Daoy (cell line): ENCODE data around the gene LZTS3. TPM values are rescaled to one million over a fixed set of nuclear protein-coding genes. Genes with fewer than 3 reads are reported as not detected.
A peak's percentile ranks its signal among the peaks of the same experiment; 100 is the strongest.
"Not testable (repeated sequence)": the region's sequence is repeated elsewhere in the genome, so short reads cannot be mapped to it uniquely, and the experiment has no call there.

Source experiments
- DNase-seq: peaks from one replicate; pipeline ENCODE4 v3.0.0-alpha.2; 2015; ENCODE audit warnings: low read depth
- total RNA-seq: library from RNA; depleted of rRNA; stranded (reverse); fragments of >200 nt; shearing (Covaris generic); gene quantifications from 2 replicates; pipeline ENCODE4 v1.2.3, GENCODE V29; 2014

The LZTS3 gene
- total RNA-seq, 1 experiment from 2014 or later = 1.1 TPM

DNA sequence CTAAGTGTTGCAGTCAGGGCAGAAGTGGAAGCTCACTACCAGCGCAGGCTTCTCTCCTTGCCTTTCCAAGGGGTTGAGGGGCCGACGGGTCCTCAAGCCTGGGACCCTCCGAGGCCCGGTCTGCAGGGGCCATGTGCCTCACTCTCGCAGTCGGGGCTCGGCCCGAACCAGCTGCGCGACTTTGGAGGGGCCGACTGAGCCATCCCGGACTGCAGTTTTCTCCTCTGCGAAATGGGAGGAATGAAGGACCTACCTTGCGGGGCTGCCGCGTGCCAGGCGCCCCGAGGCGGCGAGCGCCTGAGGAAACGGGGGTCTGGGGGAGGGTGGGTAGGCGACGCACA, 5.6 kb downstream of the LZTS3 start:
- DNase-seq = no peak

- DNase-seq = no peak
These were observed 6.4 kb downstream of the LZTS3 start for GRCh38 chr20:3166913-3167342.

- DNase-seq = no peak
These were observed 6.9 kb downstream of the LZTS3 start for GRCh38 chr20:3166338-3166912.

DNA sequence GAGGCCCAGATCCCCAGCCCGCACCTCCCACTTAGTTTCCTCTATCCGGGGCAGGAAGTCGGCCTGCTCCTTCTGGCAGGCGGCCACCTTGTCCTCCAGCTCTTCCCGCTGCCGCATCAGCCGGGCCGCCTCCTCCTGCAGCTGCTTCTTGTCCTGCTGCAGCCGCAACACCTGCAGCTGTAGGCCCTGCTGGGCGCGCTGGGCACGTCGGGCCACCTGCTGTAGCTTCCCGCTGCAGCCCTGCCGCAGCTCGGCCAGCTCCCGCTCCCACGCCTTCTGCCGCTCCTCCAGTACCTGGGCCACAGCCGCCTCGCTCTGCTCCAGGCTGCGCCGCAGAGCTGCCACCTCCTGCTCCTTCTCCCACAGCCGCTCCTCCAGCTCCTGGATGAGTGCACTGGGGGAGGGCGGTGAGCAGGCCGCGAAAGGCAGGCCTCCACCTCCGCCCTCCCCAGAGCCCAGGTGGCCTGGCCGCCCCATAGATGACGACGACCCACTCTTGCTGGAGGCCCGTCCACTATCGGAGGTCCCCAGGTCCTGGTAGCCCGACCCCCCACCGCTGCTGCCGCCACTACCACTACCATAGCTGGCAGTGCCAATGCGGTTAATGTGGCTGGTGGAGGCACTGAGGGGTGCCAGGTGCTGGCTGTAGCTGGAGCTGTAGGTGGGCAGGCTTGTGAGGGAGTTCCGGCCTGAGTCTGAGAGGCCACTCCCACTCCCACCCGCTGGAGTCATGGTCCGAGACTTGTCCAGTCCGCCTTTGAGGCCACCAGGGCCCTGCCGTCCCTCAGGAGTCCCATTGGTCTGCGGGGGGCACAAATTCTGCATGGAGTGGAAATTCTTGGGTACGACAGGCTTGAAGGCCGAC, 7.6 kb downstream of the LZTS3 start:
- peak; percentile 65 for DNase-seq

- no peak for DNase-seq
These were observed 8.5 kb downstream of the LZTS3 start for GRCh38 chr20:3164763-3165410.

DNA sequence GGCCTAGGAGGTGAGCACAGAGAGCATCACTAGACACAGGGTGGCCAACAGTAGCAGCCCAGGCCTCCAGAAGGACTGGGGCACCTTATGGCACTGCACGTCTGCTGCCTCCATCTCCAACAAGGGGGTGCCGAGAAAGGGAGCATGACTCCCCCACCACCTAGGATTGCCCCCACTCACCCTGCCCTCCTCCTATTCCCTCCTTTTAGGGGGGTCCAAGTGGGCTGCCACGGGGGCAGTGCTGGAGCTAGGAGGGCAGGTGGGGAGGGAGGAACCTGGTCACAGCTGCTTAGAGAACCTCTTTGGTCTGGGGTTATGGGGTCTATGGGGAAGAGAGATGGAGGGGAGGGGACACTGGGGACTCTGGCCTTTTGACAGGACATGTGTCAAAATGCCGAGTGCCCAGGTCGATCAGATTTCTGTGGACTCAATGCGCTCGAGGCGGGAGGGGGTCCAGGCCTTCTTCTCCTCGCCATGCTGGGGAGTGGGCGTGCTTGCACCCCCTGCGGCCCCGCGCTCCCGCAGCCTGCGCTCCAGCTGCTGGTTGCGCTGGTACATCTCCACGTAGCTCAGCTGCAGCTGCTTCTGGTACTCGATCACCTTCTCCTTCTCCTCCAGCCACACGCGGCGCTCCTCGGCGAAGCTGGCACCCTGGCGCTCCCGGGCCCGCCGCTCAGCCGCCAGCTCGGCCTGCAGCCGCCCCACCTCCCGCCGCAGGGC, 9.1 kb downstream of the LZTS3 start:
- DNase-seq = no peak

DNA sequence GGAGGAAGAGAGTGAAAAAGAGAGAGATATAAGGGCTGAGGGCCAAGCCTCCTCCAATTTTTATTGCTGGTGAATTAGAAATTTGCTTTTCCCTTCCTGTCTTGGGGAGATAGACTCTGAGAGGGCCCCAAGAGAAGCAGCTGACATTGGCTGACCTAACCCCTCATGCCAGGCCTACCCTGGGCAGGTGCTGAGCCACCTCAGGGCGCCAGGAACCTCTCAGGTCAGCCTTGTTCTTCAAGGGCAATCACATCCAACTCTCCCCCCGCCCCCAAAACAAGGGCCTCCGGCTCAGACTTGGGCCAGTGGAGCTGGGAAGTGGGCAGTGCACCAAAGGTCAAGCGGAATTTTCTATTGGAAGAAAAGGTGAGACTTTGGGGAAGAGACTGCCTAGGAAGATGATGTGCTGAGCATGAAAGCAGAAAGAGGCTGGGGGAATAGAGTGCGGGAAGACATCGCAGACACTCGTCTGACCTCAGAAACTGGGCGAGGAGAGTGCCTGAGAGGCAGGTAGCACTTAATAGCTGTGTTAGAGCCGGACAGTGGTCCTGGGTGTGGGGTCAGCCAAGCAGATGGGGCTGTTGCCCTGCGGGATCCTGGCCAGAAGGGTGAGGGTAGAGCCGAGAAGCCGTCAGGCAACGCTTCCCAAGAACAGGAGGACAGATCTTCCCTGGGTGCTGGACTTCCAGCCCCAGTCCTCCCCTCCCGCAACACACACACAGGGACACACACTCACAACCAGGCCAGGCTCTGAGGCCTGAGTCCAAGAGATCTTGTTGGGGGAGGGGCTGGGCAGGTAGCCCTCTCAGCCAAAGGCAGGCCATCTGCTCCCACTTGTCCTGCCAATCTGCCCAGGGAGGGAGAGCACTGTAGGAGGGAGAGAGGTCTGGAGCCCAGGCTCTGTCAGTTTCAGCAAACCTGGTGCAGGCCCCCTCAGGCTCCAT, 10.0 kb downstream of the LZTS3 start:
- no peak for DNase-seq

DNA sequence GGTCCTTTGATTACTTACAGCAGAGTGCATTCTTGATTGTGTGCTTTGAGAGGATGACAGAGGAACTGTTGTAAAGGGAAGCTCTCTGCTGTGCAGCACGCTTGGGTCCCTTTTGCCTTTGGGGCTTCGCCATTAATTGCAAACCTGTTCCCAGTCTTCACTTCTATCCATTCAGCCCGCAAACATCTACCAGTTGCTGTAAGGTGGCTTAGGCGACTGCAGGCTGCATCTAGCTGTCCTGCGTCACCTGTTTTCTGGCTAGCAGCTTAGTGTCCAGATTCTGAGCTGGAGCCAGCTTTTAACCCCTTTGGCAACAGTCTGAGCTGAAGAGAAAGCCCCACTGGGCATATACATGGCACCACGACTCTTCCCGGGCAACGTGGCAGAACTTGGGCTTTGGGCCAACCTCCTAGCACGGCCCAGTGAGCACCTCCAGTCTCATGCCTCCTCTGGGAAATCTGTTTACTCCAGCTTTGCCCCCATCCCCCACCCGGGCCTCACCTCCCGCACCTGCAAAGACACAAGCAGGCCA, 11.2 kb downstream of the LZTS3 start:
- no peak for DNase-seq

- DNase-seq = no peak
These were observed 11.9 kb downstream of the LZTS3 start for GRCh38 chr20:3161316-3162079.

DNA sequence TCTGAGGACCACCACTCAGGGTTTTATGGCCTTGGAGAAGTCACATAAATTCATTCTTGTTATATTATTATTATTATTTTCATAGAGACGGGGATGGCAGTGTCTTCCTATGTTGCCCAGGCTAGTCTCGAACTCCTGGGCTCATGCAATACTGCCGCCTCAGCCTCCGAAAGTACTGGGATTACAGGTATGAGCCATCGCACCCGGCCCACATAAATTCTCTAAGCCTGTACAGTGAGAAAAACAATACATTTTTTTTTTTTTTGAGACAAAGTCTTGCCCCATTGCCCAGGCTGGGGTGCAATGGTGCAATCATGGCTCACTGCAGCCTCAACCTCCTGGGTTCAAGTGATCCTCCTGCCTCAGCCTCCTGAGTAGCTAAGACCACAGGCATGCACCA, 12.9 kb downstream of the LZTS3 start:
- DNase-seq = no peak

GRCh38 chr20:3158968-3159431, 14.3 kb downstream of the LZTS3 start:
- DNase-seq = no peak

DNA sequence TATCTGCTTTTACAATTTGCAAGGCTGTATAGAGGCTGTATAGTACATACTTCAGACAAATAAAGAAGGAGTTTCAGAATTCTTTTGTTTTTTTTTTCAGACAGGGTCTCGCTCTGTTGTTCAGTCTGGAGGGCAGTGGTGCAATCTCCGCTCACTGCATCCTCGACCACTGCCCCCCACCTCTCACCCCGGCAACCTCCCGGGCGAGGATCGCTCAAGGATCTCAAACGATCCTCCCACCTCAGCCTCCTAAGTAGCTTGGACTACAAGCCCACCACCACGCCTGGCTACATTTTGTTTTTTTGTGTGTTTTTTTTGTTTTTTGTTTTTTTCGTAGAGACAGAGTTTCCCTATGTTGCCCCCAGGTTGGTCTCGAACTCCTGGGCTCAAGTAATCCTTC, 15.5 kb downstream of the LZTS3 start:
- DNase-seq = no peak

- DNase-seq = no peak
These were observed 16.3 kb downstream of the LZTS3 start for GRCh38 chr20:3156811-3157619.

DNA sequence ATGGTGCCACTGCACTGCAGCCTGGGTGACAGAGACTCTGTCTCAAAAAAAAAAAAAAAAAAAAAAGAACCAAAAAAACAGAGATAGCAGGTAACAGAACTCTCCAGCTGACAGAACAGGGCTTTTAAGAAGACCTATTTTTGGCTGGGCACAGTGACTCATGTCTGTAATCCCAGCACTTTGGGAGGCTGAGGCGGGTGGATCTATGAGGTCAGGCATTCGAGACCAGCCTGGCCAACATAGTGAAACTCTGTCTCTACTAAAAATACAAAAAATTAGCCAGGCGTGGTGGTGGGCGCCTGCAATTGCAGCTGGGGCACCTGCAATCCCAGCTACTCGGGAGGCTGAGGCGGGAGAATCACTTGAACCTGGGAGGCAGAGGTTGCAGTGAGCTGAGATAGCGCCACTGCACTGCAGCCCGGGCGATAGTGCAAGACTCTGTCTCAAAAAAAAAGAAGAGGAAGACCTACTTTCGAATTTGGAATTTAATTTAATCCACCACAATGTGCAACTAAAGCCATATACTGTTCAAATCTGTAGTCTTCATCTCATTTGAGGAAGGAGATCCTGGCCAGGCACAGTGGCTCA, 21.2 kb downstream of the LZTS3 start:
- not testable (repeated sequence) for DNase-seq

GRCh38 chr20:3150908-3151307, 22.4 kb downstream of the LZTS3 start:
- no peak for DNase-seq

GRCh38 chr20:3146732-3147341, 26.5 kb downstream of the LZTS3 start:
- DNase-seq = no peak

DNA sequence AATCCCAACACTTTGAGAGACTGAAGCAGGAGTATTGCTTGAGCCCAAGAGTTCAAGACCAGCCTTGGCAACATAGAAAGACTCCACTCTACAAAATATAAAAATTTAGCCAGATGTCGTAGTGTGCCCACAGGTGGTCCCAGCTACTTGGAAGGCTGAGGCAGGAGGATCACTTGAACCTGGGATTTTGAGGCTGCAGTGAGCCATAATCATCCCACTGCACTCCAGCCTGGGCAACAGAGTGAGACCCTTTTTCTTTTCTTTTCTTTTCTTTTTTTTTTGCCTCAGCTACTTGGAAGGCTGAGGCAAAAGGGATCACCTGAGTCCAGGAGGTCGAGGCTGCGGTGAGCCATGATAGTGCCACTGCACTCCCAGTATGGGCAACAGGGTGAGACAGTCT, 31.6 kb downstream of the LZTS3 start:
- DNase-seq = no peak

DNA sequence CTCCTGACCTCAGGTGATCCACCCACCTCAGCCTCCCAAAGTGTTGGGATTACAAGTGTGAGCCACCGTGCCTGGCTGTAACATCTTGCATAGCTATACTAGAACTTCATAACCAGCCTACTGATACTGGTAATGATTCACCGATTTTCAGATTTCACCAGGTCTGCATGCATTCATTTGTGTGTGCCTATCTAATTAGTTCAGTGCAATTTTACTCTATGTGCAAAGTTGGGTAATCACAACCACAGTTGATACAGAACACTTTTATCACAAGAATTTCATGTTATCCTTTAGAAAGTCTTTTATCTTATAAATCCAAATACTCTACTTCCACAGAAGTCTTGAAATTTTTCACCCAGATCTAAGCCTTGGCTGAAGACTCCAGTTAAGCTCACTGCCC, 35.9 kb downstream of the LZTS3 start:
- DNase-seq = no peak
